ENCODE results near the gene CHPF. TPM values are rescaled to one million over a fixed set of nuclear protein-coding genes. Genes with fewer than 3 reads are reported as not detected.

CHPF gene
- total RNA-seq, 1 experiment from 2014 or later, result 17.5 TPM

DNA sequence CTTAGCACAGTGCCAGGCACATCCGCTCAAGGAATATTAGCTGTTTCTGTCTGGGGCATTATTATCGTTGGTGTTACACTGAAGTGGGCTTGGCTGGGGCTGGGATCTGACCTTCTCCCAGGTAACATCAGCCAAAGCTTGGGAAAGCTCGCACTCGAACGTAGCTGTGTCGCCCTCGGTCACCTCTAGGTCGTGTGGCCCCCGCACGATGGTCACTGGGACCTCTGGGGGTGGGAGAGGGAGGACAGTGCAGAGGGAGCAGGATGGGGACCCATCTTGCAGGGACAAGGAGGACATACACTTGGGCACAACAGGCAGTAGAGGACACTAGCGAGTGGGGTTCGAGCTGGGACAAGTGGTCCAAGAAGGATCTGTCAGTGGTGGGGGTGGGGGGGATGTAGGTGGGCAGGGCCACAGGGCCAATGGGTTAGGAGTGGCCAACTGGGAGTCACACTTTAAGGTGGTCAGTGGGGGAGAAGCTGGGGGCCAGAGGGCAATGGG lies 9.9 kb upstream of the CHPF start:
- no peak for ATAC-seq
- Histone ChIP-seq H3K36me3 (ENCODE audit: control insufficient read depth, insufficient read depth, low read length) (no peaks in the 10 kb centered on the region), H3K4me3 (ENCODE audit: low read depth in 2 of 2, low read length in 2 of 2) (no peak overlapping the region), H3K4me1 (ENCODE audit: control insufficient read depth, insufficient read depth, low read length) (peaks cover 3% of the 10 kb centered on the region; the same call in 1 of the 2 replicates), H3K9me3 (ENCODE audit: control insufficient read depth, insufficient read depth, low read depth, low read length) (no peaks in the 10 kb centered on the region), H3K27ac (ENCODE audit: low read length) (no peak overlapping the region), H3K27me3 (ENCODE audit: control insufficient read depth, insufficient read depth, low read length) (no peaks in the 10 kb centered on the region)
- in situ Hi-C loops (cut with HindIII; ENCODE audit: low pct_unique_long_range_greater_than_20kb, low sequenced_read_pairs) (no loop called here), intact Hi-C loops (cut with micrococcal nuclease; ENCODE audit: unreplicated experiment) (no loop called here)
- TF ChIP-seq POLR2AphosphoS5 (IDR thresholded peaks at IDR 0.05; ENCODE audit: low read depth, low read length) (no peak), SIN3A (IDR thresholded peaks at IDR 0.05; ENCODE audit: borderline replicate concordance, insufficient read depth, low read depth, low read length) (no peak), TCF7L2 (IDR thresholded peaks at IDR 0.05; ENCODE audit: low read depth, low read length) (no peak)
- TF ChIP-seq, protein P1, sequence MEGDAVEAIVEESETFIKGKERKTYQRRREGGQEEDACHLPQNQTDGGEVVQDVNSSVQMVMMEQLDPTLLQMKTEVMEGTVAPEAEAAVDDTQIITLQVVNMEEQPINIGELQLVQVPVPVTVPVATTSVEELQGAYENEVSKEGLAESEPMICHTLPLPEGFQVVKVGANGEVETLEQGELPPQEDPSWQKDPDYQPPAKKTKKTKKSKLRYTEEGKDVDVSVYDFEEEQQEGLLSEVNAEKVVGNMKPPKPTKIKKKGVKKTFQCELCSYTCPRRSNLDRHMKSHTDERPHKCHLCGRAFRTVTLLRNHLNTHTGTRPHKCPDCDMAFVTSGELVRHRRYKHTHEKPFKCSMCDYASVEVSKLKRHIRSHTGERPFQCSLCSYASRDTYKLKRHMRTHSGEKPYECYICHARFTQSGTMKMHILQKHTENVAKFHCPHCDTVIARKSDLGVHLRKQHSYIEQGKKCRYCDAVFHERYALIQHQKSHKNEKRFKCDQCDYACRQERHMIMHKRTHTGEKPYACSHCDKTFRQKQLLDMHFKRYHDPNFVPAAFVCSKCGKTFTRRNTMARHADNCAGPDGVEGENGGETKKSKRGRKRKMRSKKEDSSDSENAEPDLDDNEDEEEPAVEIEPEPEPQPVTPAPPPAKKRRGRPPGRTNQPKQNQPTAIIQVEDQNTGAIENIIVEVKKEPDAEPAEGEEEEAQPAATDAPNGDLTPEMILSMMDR (IDR thresholded peaks at IDR 0.05), result no peak
- TF ChIP-seq, protein P2, sequence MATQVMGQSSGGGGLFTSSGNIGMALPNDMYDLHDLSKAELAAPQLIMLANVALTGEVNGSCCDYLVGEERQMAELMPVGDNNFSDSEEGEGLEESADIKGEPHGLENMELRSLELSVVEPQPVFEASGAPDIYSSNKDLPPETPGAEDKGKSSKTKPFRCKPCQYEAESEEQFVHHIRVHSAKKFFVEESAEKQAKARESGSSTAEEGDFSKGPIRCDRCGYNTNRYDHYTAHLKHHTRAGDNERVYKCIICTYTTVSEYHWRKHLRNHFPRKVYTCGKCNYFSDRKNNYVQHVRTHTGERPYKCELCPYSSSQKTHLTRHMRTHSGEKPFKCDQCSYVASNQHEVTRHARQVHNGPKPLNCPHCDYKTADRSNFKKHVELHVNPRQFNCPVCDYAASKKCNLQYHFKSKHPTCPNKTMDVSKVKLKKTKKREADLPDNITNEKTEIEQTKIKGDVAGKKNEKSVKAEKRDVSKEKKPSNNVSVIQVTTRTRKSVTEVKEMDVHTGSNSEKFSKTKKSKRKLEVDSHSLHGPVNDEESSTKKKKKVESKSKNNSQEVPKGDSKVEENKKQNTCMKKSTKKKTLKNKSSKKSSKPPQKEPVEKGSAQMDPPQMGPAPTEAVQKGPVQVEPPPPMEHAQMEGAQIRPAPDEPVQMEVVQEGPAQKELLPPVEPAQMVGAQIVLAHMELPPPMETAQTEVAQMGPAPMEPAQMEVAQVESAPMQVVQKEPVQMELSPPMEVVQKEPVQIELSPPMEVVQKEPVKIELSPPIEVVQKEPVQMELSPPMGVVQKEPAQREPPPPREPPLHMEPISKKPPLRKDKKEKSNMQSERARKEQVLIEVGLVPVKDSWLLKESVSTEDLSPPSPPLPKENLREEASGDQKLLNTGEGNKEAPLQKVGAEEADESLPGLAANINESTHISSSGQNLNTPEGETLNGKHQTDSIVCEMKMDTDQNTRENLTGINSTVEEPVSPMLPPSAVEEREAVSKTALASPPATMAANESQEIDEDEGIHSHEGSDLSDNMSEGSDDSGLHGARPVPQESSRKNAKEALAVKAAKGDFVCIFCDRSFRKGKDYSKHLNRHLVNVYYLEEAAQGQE (IDR thresholded peaks at IDR 0.05; ENCODE audit: insufficient read depth in 1 of 2, low read depth in 2 of 2, low read length in 1 of 2), result no peak
- POLR2A ChIA-PET, result no interaction called here
- BruUV-seq (replicated peaks), result no TSS peak
- DNase-seq (ENCODE audit: low read depth, low spot score), result no peak
- CTCF ChIA-PET, result no interaction called here

DNA sequence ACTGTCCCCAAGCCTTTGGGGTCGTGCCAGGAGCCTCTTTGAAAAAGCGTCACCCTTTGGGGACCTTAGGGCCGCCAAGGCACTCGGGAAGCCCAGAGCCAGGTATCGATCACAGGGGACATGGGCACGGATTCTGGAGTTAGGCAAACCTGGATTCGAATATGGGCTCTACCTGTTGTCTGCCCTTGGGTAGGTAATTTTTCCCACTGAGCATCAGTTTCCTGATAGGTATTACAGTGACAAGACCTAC lies 9.5 kb upstream of the CHPF start:
- Histone ChIP-seq H3K4me3 (ENCODE audit: low read depth in 2 of 2, low read length in 2 of 2) (peak overlapping the region; percentile 51 to 64), H3K36me3 (ENCODE audit: control insufficient read depth, insufficient read depth, low read length) (no peaks in the 10 kb centered on the region), H3K9me3 (ENCODE audit: control insufficient read depth, insufficient read depth, low read depth, low read length) (no peaks in the 10 kb centered on the region), H3K27ac (ENCODE audit: low read length) (no peak overlapping the region), H3K27me3 (ENCODE audit: control insufficient read depth, insufficient read depth, low read length) (no peaks in the 10 kb centered on the region), H3K4me1 (ENCODE audit: control insufficient read depth, insufficient read depth, low read length) (peaks cover 3% of the 10 kb centered on the region; the same call in 1 of the 2 replicates)
- ChIA-PET POLR2A (interaction anchor here (0.5 kb wide), 1 partner anchor 45 kb away, joined by 5 read pairs; no protein-coding TSS in a partner anchor), CTCF (no interaction called here)
- no TSS peak for BruUV-seq (replicated peaks)
- TF ChIP-seq, protein P1 (IDR thresholded peaks at IDR 0.05), result no peak
- TF ChIP-seq POLR2AphosphoS5 (IDR thresholded peaks at IDR 0.05; ENCODE audit: low read depth, low read length), result no peak
- TF ChIP-seq, protein P2 (IDR thresholded peaks at IDR 0.05; ENCODE audit: insufficient read depth in 1 of 2, low read depth in 2 of 2, low read length in 1 of 2), result no peak
- TF ChIP-seq TCF7L2 (IDR thresholded peaks at IDR 0.05; ENCODE audit: low read depth, low read length), result no peak
- no peak for TF ChIP-seq SIN3A (IDR thresholded peaks at IDR 0.05; ENCODE audit: borderline replicate concordance, insufficient read depth, low read depth, low read length)
- ATAC-seq (no peak), DNase-seq (ENCODE audit: low read depth, low spot score) (no peak)
- in situ Hi-C loops (cut with HindIII; ENCODE audit: low pct_unique_long_range_greater_than_20kb, low sequenced_read_pairs) (no loop called here), intact Hi-C loops (cut with micrococcal nuclease; ENCODE audit: unreplicated experiment) (no loop called here)

Measured in Panc1 (cell line).